HAP-1 (cell line): ENCODE data around the gene BORCS5.
A peak's percentile ranks its signal among the peaks of the same experiment; 100 is the strongest.
"Not testable (repeated sequence)": the region's sequence is repeated elsewhere in the genome, so short reads cannot be mapped to it uniquely, and the experiment has no call there.

ENCODE experiments used
- DNase-seq, 2 experiments: peaks; one replicate each; pipeline ENCODE4 v3.0.0-alpha.2; 2016 to 2020; ENCODE audit warnings: low spot score in 2 of 2
- H3K27me3 ChIP-seq: fragments of 250-450 bp; sonication (Bioruptor Pico); 2 replicates; pipeline ENCODE4 v1.5.1; 2020; ENCODE audit warnings: low read depth, mild to moderate bottlenecking, moderate library complexity
- H3K36me3 ChIP-seq: fragments of 250-450 bp; sonication (Bioruptor Pico); replicated peaks from 2 replicates; pipeline ENCODE4 v1.5.1; 2020; ENCODE audit warnings: mild to moderate bottlenecking
- H3K4me1 ChIP-seq: fragments of 250-450 bp; sonication (Bioruptor Pico); 2 replicates; pipeline ENCODE4 v1.5.1; 2020; ENCODE audit warnings: mild to moderate bottlenecking
- H3K4me3 ChIP-seq: fragments of 250-450 bp; sonication (Bioruptor Pico); 2 replicates; pipeline ENCODE4 v1.5.1; 2020; ENCODE audit warnings: mild to moderate bottlenecking, moderate library complexity
- H3K9me3 ChIP-seq: fragments of 250-450 bp; sonication (Bioruptor Pico); 2 replicates; pipeline ENCODE4 v1.5.1; 2020; ENCODE audit warnings: mild to moderate bottlenecking, moderate library complexity
- in situ Hi-C: fragments of 300-500 bp; cut with MboI; formaldehyde crosslinking; loops from 3 replicates; pipeline ENCODE4 v1.14.3; 2020; ENCODE audit warnings: low sequenced_read_pairs, inconsistent platforms, mixed read lengths

Gene BORCS5

GRCh38 chr12:12336049-12336411, 20.8 kb upstream of the BORCS5 start:
- in situ Hi-C loops: loop anchor here (10.0 to 25.0 kb wide), 2 partner anchors 251 to 749 kb away; no protein-coding TSS in a partner anchor
- DNase-seq: no peak
- Histone ChIP-seq H3K4me3 (no peak overlapping the region), H3K9me3 (no peaks in the 10 kb centered on the region), H3K36me3 (no peaks in the 10 kb centered on the region), H3K4me1 (peaks cover 6% of the 10 kb centered on the region; the same call in 1 of the 2 replicates), H3K27me3 (no peaks in the 10 kb centered on the region)

DNA sequence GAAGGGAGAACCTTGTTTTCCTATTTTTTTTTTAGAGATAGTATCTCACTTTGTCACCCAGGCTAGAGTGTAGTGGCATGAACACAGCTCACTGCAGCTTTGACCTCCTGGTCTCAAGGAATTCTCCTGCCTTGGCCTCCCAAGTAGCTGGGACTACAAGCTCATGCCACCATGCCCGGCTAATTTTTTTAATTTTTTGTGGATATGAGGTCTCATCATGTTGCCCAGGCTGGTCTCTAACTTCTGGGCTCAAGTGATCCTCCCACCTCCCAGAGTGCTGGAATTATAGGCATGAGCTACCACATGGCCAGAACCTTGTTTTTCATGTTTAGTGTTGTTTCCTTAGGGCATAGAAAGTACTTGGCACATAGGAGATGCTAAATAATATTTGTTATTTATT, 20.4 kb upstream of the BORCS5 start:
- Histone ChIP-seq H3K36me3 (no peaks in the 10 kb centered on the region), H3K4me3 (no peak overlapping the region), H3K4me1 (peaks cover 6% of the 10 kb centered on the region; the same call in 1 of the 2 replicates), H3K9me3 (no peaks in the 10 kb centered on the region), H3K27me3 (no peaks in the 10 kb centered on the region)
- no peak for DNase-seq
- in situ Hi-C loops: loop anchor here (10.0 to 25.0 kb wide), 2 partner anchors 252 to 749 kb away; no protein-coding TSS in a partner anchor

- H3K4me3 ChIP-seq: no peak overlapping the region
- H3K27me3 ChIP-seq: no peaks in the 10 kb centered on the region
- H3K9me3 ChIP-seq: no peaks in the 10 kb centered on the region
- H3K4me1 ChIP-seq: peaks cover 6% of the 10 kb centered on the region; the same call in 1 of the 2 replicates
- DNase-seq: no peak
- in situ Hi-C loops: loop anchor here (10.0 to 25.0 kb wide), 2 partner anchors 254 to 751 kb away; no protein-coding TSS in a partner anchor
- no peaks in the 10 kb centered on the region for H3K36me3 ChIP-seq
These were observed 18.2 kb upstream of the BORCS5 start for GRCh38 chr12:12338527-12339168.

DNA sequence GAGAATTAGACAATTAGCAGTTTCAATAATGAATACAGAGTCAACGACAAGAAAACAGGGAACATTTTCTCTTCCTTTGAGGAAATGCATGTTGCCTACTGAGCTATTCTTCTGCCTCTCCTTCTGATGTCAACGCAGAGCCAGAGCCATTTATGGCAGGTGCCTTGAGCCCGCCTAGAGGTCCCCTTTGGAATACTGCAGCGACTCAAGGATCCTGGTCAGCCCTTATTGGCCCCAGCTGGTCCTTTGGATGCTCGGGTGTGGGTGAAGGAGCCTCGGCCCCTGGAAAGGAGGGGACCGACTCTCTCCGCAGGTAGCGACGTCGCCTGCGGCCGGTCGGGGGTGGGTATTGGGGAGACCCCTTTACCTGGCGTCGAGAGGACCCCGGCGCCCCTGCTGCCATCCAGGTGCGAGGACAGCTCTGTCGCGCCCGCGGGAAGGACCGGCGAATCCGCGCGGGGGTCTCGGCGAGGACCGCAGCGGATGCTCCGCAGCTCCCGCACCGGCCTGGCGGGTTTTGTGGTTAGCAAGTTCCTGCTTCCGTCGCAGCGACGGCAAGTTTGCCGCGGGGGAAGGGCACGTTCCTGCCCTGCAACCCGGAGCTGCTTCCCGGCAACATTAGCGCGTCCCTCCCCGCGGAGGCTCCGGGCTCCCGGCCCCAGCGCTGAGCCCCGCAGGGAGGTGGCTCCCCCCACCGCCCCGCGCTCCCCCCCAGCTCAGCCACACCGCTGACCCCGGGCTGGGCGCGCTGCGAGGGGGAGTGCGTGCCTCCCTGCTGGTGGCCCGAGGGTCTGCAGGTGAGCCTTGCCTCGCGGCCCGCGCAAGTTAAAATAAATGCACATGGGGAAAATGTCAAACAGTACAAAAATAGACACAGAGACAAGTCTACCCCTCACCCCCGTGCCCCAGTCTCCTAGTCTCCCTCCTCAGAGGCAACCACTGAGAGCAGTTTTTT, 6.9 kb upstream of the BORCS5 start, which contains the start of gene MANSC1:
TSS of gene MANSC1 (minus strand) at position 532 of the 955 bp plus-strand sequence. CDS start 6,928 bp downstream, outside the sequence.
- H3K36me3 ChIP-seq: 0 out of 2 replicates have a peak, but pooled peaks cover 3% of the 10 kb centered on the region
- H3K4me1 ChIP-seq: peaks cover 22% of the 10 kb centered on the region
- in situ Hi-C loops: loop anchor here (25.0 kb wide), 1 partner anchor 763 kb away; no protein-coding TSS in a partner anchor
- H3K9me3 ChIP-seq: no peaks in the 10 kb centered on the region; the same call in 1 of the 2 replicates
- no peaks in the 10 kb centered on the region for H3K27me3 ChIP-seq
- peak within 1 kb of the TSS; percentile 44 for H3K4me3 ChIP-seq
- peak; percentile 69 to 75 for DNase-seq

DNA sequence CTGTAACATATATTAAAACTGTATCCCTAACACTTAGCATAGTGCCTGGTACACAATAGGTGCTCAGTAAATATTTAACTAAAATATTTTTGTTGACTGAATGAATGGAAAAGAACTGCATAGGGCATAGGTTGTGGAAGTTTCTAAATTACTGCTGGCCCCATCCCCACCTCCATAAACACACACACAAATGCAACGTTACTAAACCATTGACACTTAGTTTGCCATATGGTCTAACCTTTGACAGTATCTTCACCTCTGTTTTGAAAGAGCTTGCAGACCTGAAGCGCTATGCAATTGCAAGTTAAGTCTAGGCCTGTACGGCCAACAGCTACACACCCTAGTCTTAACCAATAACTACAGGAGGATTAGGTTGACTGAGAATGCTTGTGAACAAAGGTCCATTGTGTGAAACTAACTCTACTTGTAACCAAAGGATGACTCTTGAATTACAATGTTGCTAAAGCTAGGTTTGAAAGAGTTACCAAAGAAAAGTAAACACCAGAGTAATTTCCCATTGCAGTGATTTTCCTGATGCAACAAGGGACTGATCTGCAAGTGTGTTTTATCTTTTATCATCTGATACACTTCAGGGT, 5.9 kb upstream of the BORCS5 start:
- Histone ChIP-seq H3K36me3 (no peaks in the 10 kb centered on the region), H3K4me1 (peaks cover 22% of the 10 kb centered on the region), H3K27me3 (no peaks in the 10 kb centered on the region), H3K9me3 (no peaks in the 10 kb centered on the region; the same call in 1 of the 2 replicates), H3K4me3 (no peak overlapping the region; the same call in 1 of the 2 replicates)
- in situ Hi-C loops: no loop called here
- DNase-seq: peak; percentile 64 to 95

DNA sequence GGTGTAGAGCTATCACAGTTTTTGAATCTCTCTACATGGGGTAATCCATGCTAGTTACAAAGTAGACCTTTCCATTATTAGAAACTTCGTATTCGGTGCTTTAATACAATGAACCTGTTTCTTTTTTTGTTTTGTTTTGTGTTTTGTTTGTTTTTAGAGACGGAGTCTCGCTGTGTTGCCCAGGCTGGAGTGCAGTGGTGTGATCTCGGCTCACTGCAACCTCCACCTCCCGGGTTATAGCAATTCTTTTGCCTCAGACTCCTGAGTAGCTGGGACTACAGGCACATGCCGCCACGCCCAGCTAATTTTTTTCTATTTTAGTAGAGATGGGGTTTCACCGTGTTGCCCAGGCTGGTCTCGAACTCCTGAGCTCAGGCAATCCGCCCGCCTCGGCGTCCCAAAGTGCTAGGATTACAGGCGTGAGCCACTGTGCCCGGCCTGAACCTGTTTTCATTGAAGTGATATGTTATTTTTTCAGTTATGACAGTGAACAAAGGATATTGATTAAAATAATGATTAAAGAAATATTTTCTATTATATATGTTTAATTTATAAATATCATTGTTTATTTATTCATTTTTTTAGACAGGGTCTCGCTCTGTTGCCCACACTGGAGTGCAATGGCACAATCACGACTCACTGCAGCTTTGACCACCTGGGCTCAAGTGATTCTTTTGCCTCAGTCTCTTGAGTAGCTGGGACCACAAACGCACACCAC, 5.3 kb upstream of the BORCS5 start:
- in situ Hi-C loops: not testable (repeated sequence)

DNA sequence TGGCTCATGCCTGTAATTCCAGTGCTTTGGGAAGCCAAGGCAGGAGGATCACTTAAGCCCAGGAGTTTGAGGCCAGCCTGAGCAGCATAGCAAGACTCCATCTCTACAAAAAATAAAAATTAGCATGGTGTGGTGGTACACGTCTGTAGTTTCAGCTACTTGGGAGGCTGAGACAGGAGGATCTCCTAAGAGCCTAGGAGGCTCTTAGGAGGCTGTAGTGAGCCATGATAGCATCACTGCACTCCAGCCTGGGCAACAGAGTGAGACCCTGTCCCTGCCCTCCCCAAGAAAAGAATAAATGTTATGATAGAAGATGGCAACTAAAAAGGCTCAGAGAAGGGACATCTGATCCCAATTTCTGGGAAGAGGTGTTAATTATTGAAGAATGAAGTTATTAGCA, 3.6 kb upstream of the BORCS5 start:
- H3K27me3 ChIP-seq: no peaks in the 10 kb centered on the region
- in situ Hi-C loops: no loop called here
- peaks cover 30% of the 10 kb centered on the region for H3K4me1 ChIP-seq
- no peaks in the 10 kb centered on the region for H3K9me3 ChIP-seq
- H3K36me3 ChIP-seq: no peaks in the 10 kb centered on the region
- H3K4me3 ChIP-seq: no peak overlapping the region
- no peak for DNase-seq

More for the DNA sequence above, 5.3 kb upstream of the BORCS5 start:
- H3K4me3 ChIP-seq, H3K27me3 ChIP-seq, H3K9me3 ChIP-seq, DNase-seq, H3K36me3 ChIP-seq: not testable (repeated sequence)
- peaks cover 24% of the 10 kb centered on the region for H3K4me1 ChIP-seq

DNA sequence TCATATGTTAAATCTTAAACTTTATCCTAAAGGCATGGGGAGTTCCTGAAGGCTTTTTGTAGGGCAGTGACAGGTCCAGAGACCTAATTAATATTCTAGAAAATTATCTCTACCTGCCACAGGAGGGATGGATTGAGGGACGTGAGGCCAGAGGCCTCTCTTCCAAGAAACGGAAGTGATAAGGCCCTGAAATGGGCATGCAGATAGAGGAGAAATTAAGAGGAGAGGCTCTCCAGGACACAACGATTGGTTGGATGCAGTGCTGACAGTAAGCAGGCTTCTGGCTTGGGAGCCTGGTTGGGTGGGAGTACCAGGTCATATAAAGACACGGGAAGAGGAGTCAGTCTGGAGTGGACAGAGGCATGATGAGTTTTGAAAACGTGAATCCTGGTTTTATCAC, 3.1 kb upstream of the BORCS5 start:
- Histone ChIP-seq H3K27me3 (no peaks in the 10 kb centered on the region), H3K9me3 (no peaks in the 10 kb centered on the region), H3K4me1 (peaks cover 34% of the 10 kb centered on the region), H3K36me3 (no peaks in the 10 kb centered on the region), H3K4me3 (no peak overlapping the region)
- no peak for DNase-seq
- in situ Hi-C loops: no loop called here

- Histone ChIP-seq H3K9me3 (no peaks in the 10 kb centered on the region), H3K27me3 (no peaks in the 10 kb centered on the region), H3K4me3 (peak overlapping the region; percentile 77), H3K36me3 (no peaks in the 10 kb centered on the region), H3K4me1 (peaks cover 27% of the 10 kb centered on the region)
- DNase-seq: no peak
- in situ Hi-C loops: no loop called here
These were observed 397 bp upstream of the BORCS5 start for GRCh38 chr12:12356467-12356895.

GRCh38 chr12:12357719-12358461, 1.0 kb downstream of the BORCS5 start:
- Histone ChIP-seq H3K4me1 (peaks cover 29% of the 10 kb centered on the region), H3K4me3 (peak overlapping the region; percentile 77), H3K36me3 (no peaks in the 10 kb centered on the region), H3K9me3 (no peaks in the 10 kb centered on the region), H3K27me3 (no peaks in the 10 kb centered on the region)
- peak in 1 of 2 experiments; percentile 72 for DNase-seq
- in situ Hi-C loops: no loop called here

DNA sequence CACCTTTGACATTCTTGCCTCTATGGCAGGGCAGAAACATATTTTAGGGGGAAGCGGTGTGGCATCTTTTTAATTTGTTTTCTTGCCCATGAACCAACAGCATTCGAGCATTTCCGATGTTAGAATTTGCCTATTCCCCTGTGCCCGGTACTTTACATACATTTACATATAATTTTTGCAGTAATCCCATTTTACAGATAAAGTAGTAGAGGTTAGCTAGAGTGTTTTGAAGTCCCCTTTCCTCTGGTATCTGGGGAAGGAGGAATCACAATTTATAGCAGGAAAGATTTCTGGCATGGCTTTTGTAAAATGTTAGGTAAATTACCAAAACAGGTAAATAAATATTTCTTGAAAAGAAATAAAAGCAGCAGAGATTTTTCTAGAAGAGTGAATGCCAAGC, 1.6 kb downstream of the BORCS5 start:
- H3K4me3 ChIP-seq: peak overlapping the region; percentile 77
- H3K9me3 ChIP-seq: no peaks in the 10 kb centered on the region
- DNase-seq: no peak
- H3K36me3 ChIP-seq: no peaks in the 10 kb centered on the region
- no peaks in the 10 kb centered on the region for H3K27me3 ChIP-seq
- peaks cover 29% of the 10 kb centered on the region for H3K4me1 ChIP-seq
- in situ Hi-C loops: no loop called here

- H3K36me3 ChIP-seq: no peaks in the 10 kb centered on the region
- no peak overlapping the region for H3K4me3 ChIP-seq
- in situ Hi-C loops: loop anchor here (5.0 kb wide), 1 partner anchor 347 kb away; no protein-coding TSS in a partner anchor
- H3K4me1 ChIP-seq: peaks cover 20% of the 10 kb centered on the region
- DNase-seq: no peak
- H3K9me3 ChIP-seq: no peaks in the 10 kb centered on the region
- H3K27me3 ChIP-seq: no peaks in the 10 kb centered on the region
These were observed 8.0 kb downstream of the BORCS5 start for GRCh38 chr12:12364787-12365445.
